ENCODE data around the gene ZNF750. TPM values are rescaled to one million over a fixed set of nuclear protein-coding genes. Genes with fewer than 3 reads are reported as not detected.
A peak's percentile ranks its signal among the peaks of the same experiment; 100 is the strongest.

The ZNF750 gene
- total and polyA plus RNA-seq, 2 of the 13 experiments (the other 11 are each of a cell fraction or from before 2014, with no cell fraction given): not detected

DNA sequence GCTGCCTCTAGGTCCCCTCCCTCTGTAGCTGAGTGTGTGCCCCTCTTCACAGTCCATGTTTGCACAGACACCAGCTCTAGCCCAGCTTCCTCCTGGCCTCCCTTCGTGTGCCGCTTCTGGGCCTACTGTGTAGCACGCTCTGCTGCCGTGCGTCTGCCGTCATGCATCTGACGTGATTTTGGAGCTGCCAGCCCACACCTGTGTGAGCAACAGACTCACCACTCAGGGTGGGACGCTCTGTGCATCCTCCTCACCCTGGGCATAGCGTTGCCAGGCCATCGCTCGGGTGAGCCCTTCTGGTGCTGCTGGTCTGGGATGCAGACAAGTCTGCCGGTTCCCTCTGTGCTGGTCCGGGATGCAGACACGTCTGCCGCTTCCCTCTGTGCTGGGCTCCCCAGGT lies 39.4 kb upstream of the ZNF750 start (continued):
- TF ChIP-seq SMAD1 (CRISPR knock-in tag; IDR thresholded peaks at IDR 0.05; ENCODE audit: borderline replicate concordance, low read depth) (no peak), MLLT10 (CRISPR knock-in tag; IDR thresholded peaks at IDR 0.05) (no peak)

DNA sequence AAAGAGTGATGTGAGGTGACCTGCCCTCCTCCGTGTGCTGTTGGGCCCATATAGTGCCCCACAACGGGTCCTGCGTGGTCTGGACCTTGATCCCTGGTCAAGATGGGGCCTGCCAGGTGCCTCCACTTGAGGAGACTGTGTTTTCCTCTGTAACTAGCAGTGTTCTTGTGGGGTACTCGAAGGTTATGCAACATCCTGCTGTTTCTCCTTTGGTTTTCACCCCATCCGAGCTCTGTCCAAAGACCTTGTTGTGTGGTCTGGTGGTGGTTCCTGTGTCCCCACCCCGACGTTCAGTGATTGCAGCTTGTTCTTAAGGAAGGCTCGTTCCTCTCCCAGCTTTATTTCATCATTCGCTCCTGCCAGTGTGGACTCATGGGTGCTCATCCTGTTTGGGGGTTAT lies 38.7 kb upstream of the ZNF750 start:
- Histone ChIP-seq H3K4me2 (ENCODE audit: low read depth, low read length) (no peak overlapping the region), H3K4me1 (ENCODE audit: insufficient read depth, low read length) (peaks cover 57% of the 10 kb centered on the region), H3K27ac (ENCODE audit: extremely low read length, insufficient read depth, low read length) (no peak overlapping the region), H3K79me2 (ENCODE audit: insufficient read depth, low read length) (peaks cover 3% of the 10 kb centered on the region), H3K4me3 (replicated peaks in 1 of 3; ENCODE audit: insufficient read depth in 1 of 3, low read depth in 2 of 3, low read length in 3 of 3) (no peak overlapping the region), H3K27me3 (ENCODE audit: control insufficient read depth in 1 of 2, insufficient read depth in 2 of 2, low read length in 2 of 2) (no peaks in the 10 kb centered on the region), H3K36me3 (replicated peaks in 1 of 2; ENCODE audit: control insufficient read depth in 1 of 2, insufficient read depth in 2 of 2, low read length in 2 of 2) (no peaks in the 10 kb centered on the region; a peak in 1 of 5 replicates), H3K9me3 (ENCODE audit: low read length) (no peaks in the 10 kb centered on the region), H4K20me1 (ENCODE audit: insufficient read depth, low read length) (no peaks in the 10 kb centered on the region), H2AFZ (ENCODE audit: low read length) (no peak overlapping the region), H3K9ac (ENCODE audit: insufficient read depth, low read depth, low read length) (no peak overlapping the region)
- ChIA-PET CTCF (ENCODE audit: low intra/inter-chr PET ratio, low total read pairs) (no interaction called here), POLR2A (no interaction called here)
- WGBS (ENCODE audit: low lambda C conversion rate): 74% methylated on average over 9 of the region's 9 CpGs
- BruUV-seq (replicated peaks): no TSS peak
- FAIRE-seq (no peak), DNase-seq (ENCODE audit: low spot score) (no peak), ATAC-seq (no peak)
- TF ChIP-seq NCOA2 (CRISPR knock-in tag; IDR thresholded peaks at IDR 0.05) (no peak), HNF4A (CRISPR knock-in tag; IDR thresholded peaks at IDR 0.05) (0 out of 2 replicates have a peak, but pooled peaks have one; percentile 4), ZFY (CRISPR knock-in tag; IDR thresholded peaks at IDR 0.05) (no peak), ZNF720 (CRISPR knock-in tag; IDR thresholded peaks at IDR 0.05) (no peak), STAG1 (CRISPR knock-in tag; IDR thresholded peaks at IDR 0.05) (no peak), ZNF333 (CRISPR knock-in tag; IDR thresholded peaks at IDR 0.05; ENCODE audit: borderline replicate concordance) (no peak), FOXK2 (IDR thresholded peaks at IDR 0.05) (no peak), HNRNPUL1 (IDR thresholded peaks at IDR 0.05; ENCODE audit: low read depth, low read length) (no peak)
- TF ChIP-seq, protein P1, sequence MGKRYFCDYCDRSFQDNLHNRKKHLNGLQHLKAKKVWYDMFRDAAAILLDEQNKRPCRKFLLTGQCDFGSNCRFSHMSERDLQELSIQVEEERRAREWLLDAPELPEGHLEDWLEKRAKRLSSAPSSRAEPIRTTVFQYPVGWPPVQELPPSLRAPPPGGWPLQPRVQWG (CRISPR knock-in tag; IDR thresholded peaks at IDR 0.05; ENCODE audit: borderline replicate concordance, low read depth): no peak
- intact Hi-C loops (cut with micrococcal nuclease; ENCODE audit: unreplicated experiment) (loop anchor here (5.0 kb wide), 1 partner anchor 39 kb away; no protein-coding TSS in a partner anchor), in situ Hi-C loops (cut with HindIII; ENCODE audit: extremely low pct_ligation_motif_present, low pct_unique_long_range_greater_than_20kb) (no loop called here)
